HepG2 (cell line): ENCODE data around the gene TRMT10C. TPM values are rescaled to one million over a fixed set of nuclear protein-coding genes. Genes with fewer than 3 reads are reported as not detected.
A peak's percentile ranks its signal among the peaks of the same experiment; 100 is the strongest.

ENCODE experiments used
- CSRNP2 ChIP-seq: sonication (generic); formaldehyde crosslinking; conservative IDR thresholded peaks from 2 replicates; pipeline ENCODE4 v1.8.0; 2022; ENCODE audit warnings: low read depth, missing genetic modification reagents
- GMEB1 ChIP-seq: sonication (generic); formaldehyde crosslinking; IDR thresholded peaks from 2 replicates; pipeline ENCODE4 v1.5.1; 2020; ENCODE audit warnings: missing genetic modification reagents, mild to moderate bottlenecking, borderline replicate concordance
- KDM3A ChIP-seq: IDR thresholded peaks from 2 replicates; pipeline ENCODE4 v1.6.1; 2018; ENCODE audit warnings: low read depth, missing compliant biosample characterization
- MEIS1 ChIP-seq: sonication (generic); formaldehyde crosslinking; IDR thresholded peaks from 2 replicates; pipeline ENCODE4 v1.9.0; 2021; ENCODE audit warnings: mild to moderate bottlenecking, missing genetic modification reagents, moderate library complexity, borderline replicate concordance
- NR0B2 ChIP-seq: sonication (generic); formaldehyde crosslinking; IDR thresholded peaks from 2 replicates; pipeline ENCODE4 v1.4.0; 2020; ENCODE audit warnings: mild to moderate bottlenecking, missing genetic modification reagents
- PREB ChIP-seq: sonication (generic); formaldehyde crosslinking; IDR thresholded peaks from 2 replicates; pipeline ENCODE4 v1.4.0; 2020; ENCODE audit warnings: missing genetic modification reagents
- REXO4 ChIP-seq: sonication (generic); formaldehyde crosslinking; IDR thresholded peaks from 2 replicates; pipeline ENCODE4 v1.8.0; 2022; ENCODE audit warnings: missing genetic modification reagents, mild to moderate bottlenecking, borderline replicate concordance
- SMARCC2 ChIP-seq: fragments of 450-650 bp; IDR thresholded peaks from 2 replicates; pipeline ENCODE4 v1.6.1; 2017; ENCODE audit warnings: antibody characterized with exemption, mild to moderate bottlenecking
- SP5 ChIP-seq: IDR thresholded peaks from 2 replicates; pipeline ENCODE4 v1.6.1; 2016; ENCODE audit warnings: low read depth, borderline replicate concordance
- STAG1 ChIP-seq: sonication (generic); formaldehyde crosslinking; IDR thresholded peaks from 2 replicates; pipeline ENCODE4 v1.4.0; 2020; ENCODE audit warnings: missing genetic modification reagents
- TSC22D2 ChIP-seq: sonication (generic); formaldehyde crosslinking; IDR thresholded peaks from 2 replicates; pipeline ENCODE4 v1.5.1; 2020; ENCODE audit warnings: missing genetic modification reagents, mild to moderate bottlenecking, borderline replicate concordance
- ZBTB25 ChIP-seq: IDR thresholded peaks from 2 replicates; pipeline ENCODE4 v1.6.1; 2018; ENCODE audit warnings: missing genetic modification reagents
- ZFAT ChIP-seq: sonication (generic); formaldehyde crosslinking; conservative IDR thresholded peaks from 2 replicates; pipeline ENCODE4 v1.8.1; 2023; ENCODE audit warnings: missing genetic modification reagents, inconsistent platforms
- ZMYM4 ChIP-seq: sonication (generic); formaldehyde crosslinking; IDR thresholded peaks from 2 replicates; pipeline ENCODE4 v1.8.1; 2023; ENCODE audit warnings: mild to moderate bottlenecking, missing genetic modification reagents
- ZNF232 ChIP-seq: sonication (generic); formaldehyde crosslinking; IDR thresholded peaks from 2 replicates; pipeline ENCODE4 v1.4.0; 2020; ENCODE audit warnings: missing genetic modification reagents, borderline replicate concordance
- ZNF296 ChIP-seq: sonication (generic); formaldehyde crosslinking; conservative IDR thresholded peaks from 2 replicates; pipeline ENCODE4 v1.5.0; 2020; ENCODE audit warnings: mild to moderate bottlenecking, missing genetic modification reagents
- ZNF44 ChIP-seq: sonication (generic); formaldehyde crosslinking; IDR thresholded peaks from 2 replicates; pipeline ENCODE4 v1.5.1; 2020; ENCODE audit warnings: mild to moderate bottlenecking, missing genetic modification reagents
- ZNF552 ChIP-seq: sonication (generic); formaldehyde crosslinking; IDR thresholded peaks from 2 replicates; pipeline ENCODE4 v1.9.0; 2022; ENCODE audit warnings: missing genetic modification reagents, mild to moderate bottlenecking, borderline replicate concordance
- ZNF740 ChIP-seq: sonication (generic); formaldehyde crosslinking; IDR thresholded peaks from 2 replicates; pipeline ENCODE4 v1.4.0; 2020; ENCODE audit warnings: missing genetic modification reagents
- ZNF766 ChIP-seq: sonication (generic); formaldehyde crosslinking; IDR thresholded peaks from 2 replicates; pipeline ENCODE4 v1.5.0; 2020; ENCODE audit warnings: missing genetic modification reagents, borderline replicate concordance
- ZNF768 ChIP-seq: sonication (generic); formaldehyde crosslinking; IDR thresholded peaks from 2 replicates; pipeline ENCODE4 v1.4.0; 2020; ENCODE audit warnings: missing genetic modification reagents
- ZUFSP ChIP-seq: sonication (generic); formaldehyde crosslinking; IDR thresholded peaks from 2 replicates; pipeline ENCODE4 v1.9.0; 2021; ENCODE audit warnings: missing genetic modification reagents, mild to moderate bottlenecking, borderline replicate concordance
- polyA plus RNA-seq, 8 experiments: library from polyadenylated mRNA; depleted of rRNA in 3 of 8; stranded (reverse) in 7 of 8; unstranded in 1 of 8; fragments of >200 nt; fragmentation: Illumina TruSeq in 4 of 8; extraction: Trizol in 4 of 8; gene quantifications; 2 replicates each; pipeline versions ENCODE4 v1.2.1 to v1.2.3, GENCODE V29; 2011 to 2016; ENCODE audit warnings: low read depth in 4 of 8, missing spikeins in 1 of 8, mixed read lengths in 1 of 8; ENCODE audit not compliant: insufficient read depth in 1 of 8
- total RNA-seq, 5 experiments: library from RNA; depleted of rRNA; stranded (reverse); fragments of >200 nt; fragmentation: Illumina TruSeq; extraction: Trizol; gene quantifications; 2 replicates each; pipeline ENCODE4 v1.2.3, GENCODE V29; 2016; ENCODE audit warnings: low read depth in 1 of 5

The TRMT10C gene
- total and polyA plus RNA-seq, 2 of the 13 experiments (the other 11 are each of a cell fraction or from before 2014, with no cell fraction given): 10.8 to 39.2 TPM

GRCh38 chr3:101548527-101549105 is 13.1 kb upstream of the TRMT10C start (continued):
- TF ChIP-seq ZNF296 (CRISPR knock-in tag): no peak
- no peak for TF ChIP-seq ZNF552
- TF ChIP-seq REXO4: no peak
- TF ChIP-seq PREB (CRISPR knock-in tag): no peak
- TF ChIP-seq ZNF740 (CRISPR knock-in tag): no peak
- TF ChIP-seq SMARCC2: no peak
- no peak for TF ChIP-seq ZFAT (CRISPR knock-in tag)
- TF ChIP-seq ZUFSP (CRISPR knock-in tag): no peak
- TF ChIP-seq STAG1 (CRISPR knock-in tag): no peak
- no peak for TF ChIP-seq TSC22D2
- TF ChIP-seq ZNF768 (CRISPR knock-in tag): no peak
- TF ChIP-seq NR0B2 (CRISPR knock-in tag): no peak
- TF ChIP-seq CSRNP2: no peak
- TF ChIP-seq ZNF766 (CRISPR knock-in tag): no peak
- TF ChIP-seq SP5 (CRISPR knock-in tag): no peak
- TF ChIP-seq ZNF232 (CRISPR knock-in tag): no peak
- no peak for TF ChIP-seq MEIS1 (CRISPR knock-in tag)
- no peak for TF ChIP-seq KDM3A (CRISPR knock-in tag)
- TF ChIP-seq ZNF44 (CRISPR knock-in tag): no peak
- TF ChIP-seq ZMYM4 (CRISPR knock-in tag): peak; percentile 17; the same call in 1 of the 2 replicates
- peak; percentile 37; the same call in 1 of the 2 replicates for TF ChIP-seq ZBTB25
- no peak for TF ChIP-seq GMEB1 (CRISPR knock-in tag)
